Keratinocyte (primary cell): Measurements from ENCODE around the gene ARID5A. TPM values are rescaled to one million over a fixed set of nuclear protein-coding genes. Genes with fewer than 3 reads are reported as not detected.

Experiments used
- DNase-seq: peaks from one replicate; pipeline ENCODE4 v3.0.0-alpha.2; 2011; ENCODE audit warnings: low read depth, missing footprints, low spot score
- FAIRE-seq: peaks from 2 replicates; lab custom pipeline; 2011; peaks lifted over from hg19 to GRCh38; lab: Jason Lieb, UNC
- H2AFZ ChIP-seq: 2 replicates; pipeline ENCODE4 v1.6.0; 2012; ENCODE audit warnings: low read length, control low read depth, inconsistent platforms; ENCODE audit not compliant: control insufficient read depth
- H3K27ac ChIP-seq: 2 replicates; pipeline ENCODE4 v1.5.1; 2011; ENCODE audit warnings: low read length; ENCODE audit not compliant: control insufficient read depth, insufficient read depth
- H3K27me3 ChIP-seq: 3 replicates; pipeline ENCODE4 v1.6.0; 2011; ENCODE audit warnings: low read length; ENCODE audit not compliant: control insufficient read depth, insufficient read depth; ENCODE audit errors: extremely low read depth
- H3K36me3 ChIP-seq, 2 experiments: 2 replicates in 1 of 2; 3 replicates in 1 of 2; pipeline ENCODE4 v1.5.1; 2011; ENCODE audit warnings: low read length in 2 of 2, mild to moderate bottlenecking in 1 of 2; ENCODE audit not compliant: control insufficient read depth in 2 of 2, insufficient read depth in 2 of 2; ENCODE audit errors: extremely low read depth in 1 of 2
- H3K4me1 ChIP-seq: 3 replicates; pipeline ENCODE4 v1.5.1; 2011; ENCODE audit warnings: low read length; ENCODE audit not compliant: control insufficient read depth, insufficient read depth; ENCODE audit errors: extremely low read depth
- H3K4me2 ChIP-seq: 3 replicates; pipeline ENCODE4 v1.6.0; 2011; ENCODE audit warnings: low read depth, low read length; ENCODE audit not compliant: control insufficient read depth, insufficient read depth; ENCODE audit errors: extremely low read depth
- H3K4me3 ChIP-seq, 3 experiments: fragments of 200-600 bp in 1 of 3; sonication (generic) in 1 of 3; 2 replicates in 2 of 3; 3 replicates in 1 of 3; pipeline ENCODE4 v1.5.1; 2011 to 2016; ENCODE audit warnings: low read length in 3 of 3, mild to moderate bottlenecking in 3 of 3, control low read depth in 2 of 3, inconsistent platforms in 1 of 3, low read depth in 1 of 3, mixed read lengths in 1 of 3, mixed run types in 1 of 3, moderate library complexity in 1 of 3; ENCODE audit not compliant: control insufficient read depth in 2 of 3, insufficient read depth in 2 of 3; ENCODE audit errors: extremely low read depth in 1 of 3
- H3K79me2 ChIP-seq: 2 replicates; pipeline ENCODE4 v1.6.0; 2012; ENCODE audit warnings: low read length; ENCODE audit not compliant: control insufficient read depth, insufficient read depth
- H3K9ac ChIP-seq: 3 replicates; pipeline ENCODE4 v1.6.0; 2011; ENCODE audit warnings: low read length; ENCODE audit not compliant: control insufficient read depth, insufficient read depth; ENCODE audit errors: extremely low read depth
- H3K9me1 ChIP-seq: 3 replicates; pipeline ENCODE4 v1.6.0; 2011; ENCODE audit warnings: low read length; ENCODE audit not compliant: control insufficient read depth, insufficient read depth; ENCODE audit errors: extremely low read depth
- H3K9me3 ChIP-seq: 2 replicates; pipeline ENCODE4 v1.5.1; 2012; ENCODE audit warnings: low read depth, low read length; ENCODE audit not compliant: control insufficient read depth
- H4K20me1 ChIP-seq: 3 replicates; pipeline ENCODE4 v1.6.0; 2011; ENCODE audit warnings: low read length; ENCODE audit not compliant: control insufficient read depth, insufficient read depth; ENCODE audit errors: extremely low read depth
- CTCF ChIP-seq, 3 experiments: IDR thresholded peaks in 1 of 3; conservative IDR thresholded peaks in 1 of 3; optimal IDR thresholded peaks in 1 of 3; 2 replicates in 2 of 3; 3 replicates in 1 of 3; pipeline versions ENCODE3 to v1.5.1; 2011; ENCODE audit warnings: low read length in 3 of 3, mild to moderate bottlenecking in 3 of 3, moderate library complexity in 2 of 3, control low read depth in 1 of 3, inconsistent platforms in 1 of 3; ENCODE audit not compliant: insufficient read depth in 2 of 3; ENCODE audit errors: extremely low read depth in 1 of 3
- EZH2 ChIP-seq: IDR thresholded peaks from one replicate; pipeline ENCODE4 v1.6.1; 2012; ENCODE audit warnings: inconsistent platforms, mild to moderate bottlenecking, low read length, moderate library complexity
- dilution Hi-C: fragments of 300-500 bp; cut with MboI; formaldehyde crosslinking; loops from one replicate; pipeline ENCODE4 v1.7.0; 2020; ENCODE audit warnings: low sequenced_read_pairs; ENCODE audit not compliant: extremely low pct_ligation_motif_present
- polyA plus RNA-seq, 5 experiments: library from polyadenylated mRNA; depleted of rRNA in 3 of 5; stranded (reverse) in 3 of 5; stranded (forward) in 1 of 5; unstranded in 1 of 5; fragments of >200 nt; gene quantifications; 1 replicate in 1 of 5; 2 replicates in 3 of 5; 3 replicates in 1 of 5; pipeline versions ENCODE4 v1.2.1 to v1.2.3, GENCODE V29; 2011 to 2012; ENCODE audit warnings: missing spikeins in 2 of 5, low read depth in 1 of 5, low replicate concordance in 1 of 5

ARID5A gene
- polyA plus RNA-seq, 1 donor (not counting 4 experiments of a cell fraction or from before 2014, with no cell fraction given) = 1.6 TPM

DNA sequence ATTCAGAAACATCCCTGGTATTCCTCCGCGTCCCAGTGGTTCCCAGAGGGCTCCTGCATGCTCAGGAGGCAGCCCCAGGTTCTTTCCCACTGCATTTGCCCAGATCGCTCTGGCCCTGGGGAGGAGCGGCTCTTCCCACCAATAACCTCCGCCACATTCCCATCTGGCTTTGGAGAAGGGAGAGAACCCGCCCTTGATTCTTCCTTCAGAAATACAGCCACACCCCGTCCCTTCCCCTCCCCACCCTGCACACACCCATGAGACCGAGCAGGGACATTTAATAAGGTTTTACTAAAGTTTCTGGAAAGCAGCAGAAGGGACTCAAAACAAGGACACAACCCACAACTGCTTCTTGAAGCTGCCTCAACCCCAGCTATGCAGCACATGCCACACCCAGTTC lies 21.9 kb downstream of the ARID5A start:
- Histone ChIP-seq H3K4me2 (no peak overlapping the region), H3K27me3 (no peaks in the 10 kb centered on the region), H3K4me1 (peaks cover 12% of the 10 kb centered on the region), H3K27ac (no peak overlapping the region), H3K79me2 (no peaks in the 10 kb centered on the region), H3K9ac (no peak overlapping the region), H3K4me3 (no peak overlapping the region), H3K36me3 (no peaks in the 10 kb centered on the region), H4K20me1 (no peaks in the 10 kb centered on the region), H2AFZ (no peak overlapping the region), H3K9me3 (peaks cover 2% of the 10 kb centered on the region), H3K9me1 (no peaks in the 10 kb centered on the region)
- TF ChIP-seq EZH2 = no peak
- TF ChIP-seq CTCF (optimal IDR thresholded peaks at IDR 0.05 in 1 of 3, IDR thresholded peaks at IDR 0.05 in 1 of 3, conservative IDR thresholded peaks at IDR 0.05 in 1 of 3; ENCODE audit: extremely low read depth in 1 of 3, insufficient read depth in 2 of 3, low read length in 3 of 3) = no peak
- dilution Hi-C loops = no loop called here
- DNase-seq = no peak
- FAIRE-seq = no peak

GRCh38 chr2:96564026-96564425 lies 27.5 kb downstream of the ARID5A start:
- Histone ChIP-seq H2AFZ (no peak overlapping the region), H3K9ac (no peak overlapping the region), H3K4me2 (no peak overlapping the region), H3K4me1 (no peaks in the 10 kb centered on the region), H3K27me3 (no peaks in the 10 kb centered on the region), H3K79me2 (no peaks in the 10 kb centered on the region), H3K27ac (no peak overlapping the region), H3K9me3 (no peaks in the 10 kb centered on the region), H4K20me1 (no peaks in the 10 kb centered on the region), H3K36me3 (no peaks in the 10 kb centered on the region), H3K9me1 (no peaks in the 10 kb centered on the region), H3K4me3 (no peak overlapping the region)
- DNase-seq (no peak), FAIRE-seq (no peak)
- dilution Hi-C loops = no loop called here
- TF ChIP-seq CTCF (optimal IDR thresholded peaks at IDR 0.05 in 1 of 3, IDR thresholded peaks at IDR 0.05 in 1 of 3, conservative IDR thresholded peaks at IDR 0.05 in 1 of 3; ENCODE audit: extremely low read depth in 1 of 3, insufficient read depth in 2 of 3, low read length in 3 of 3) = no peak
- no peak for TF ChIP-seq EZH2
